ENCODE data around the gene MRPL54.
"Not testable (repeated sequence)": the region's sequence is repeated elsewhere in the genome, so short reads cannot be mapped to it uniquely, and the experiment has no call there.

Gene MRPL54

GRCh38 chr19:3760871-3761361 lies 1.6 kb upstream of the MRPL54 start:
- H3K4me3 ChIP-seq (ENCODE audit: low read depth, low read length) = peak overlapping the region; percentile 86
- peak overlapping the region; percentile 15 for H2AFZ ChIP-seq (ENCODE audit: low read length, unreplicated experiment)
- no peaks in the 10 kb centered on the region for H3K27me3 ChIP-seq (ENCODE audit: insufficient read depth, low read length)
- peaks cover 11% of the 10 kb centered on the region for H3K79me2 ChIP-seq (ENCODE audit: control insufficient read depth, insufficient read depth, low read length, unreplicated experiment)
- H3K36me3 ChIP-seq (ENCODE audit: insufficient read depth, low read length) = no peaks in the 10 kb centered on the region
- 0 out of 2 replicates have a peak overlapping the region, but pooled peaks have one; percentile 2 for H3K27ac ChIP-seq (ENCODE audit: low read depth, low read length)
- H3K4me1 ChIP-seq (ENCODE audit: control insufficient read depth, insufficient read depth, low read length, unreplicated experiment) = peaks cover 2% of the 10 kb centered on the region

GRCh38 chr19:3761382-3762129 lies 926 bp upstream of the MRPL54 start, which contains the start of gene APBA3:
Gene APBA3 (minus strand): TSS chr19:3761692. CDS start chr19:3760264, 1,428 bp downstream.
- Histone ChIP-seq H2AFZ (ENCODE audit: low read length, unreplicated experiment) (peak within 1 kb of the TSS; percentile 69), H3K79me2 (ENCODE audit: control insufficient read depth, insufficient read depth, low read length, unreplicated experiment) (peaks cover 11% of the 10 kb centered on the region), H3K27me3 (ENCODE audit: insufficient read depth, low read length) (no peaks in the 10 kb centered on the region), H3K36me3 (ENCODE audit: insufficient read depth, low read length) (no peaks in the 10 kb centered on the region), H3K27ac (ENCODE audit: low read depth, low read length) (peak within 1 kb of the TSS; percentile 89), H3K4me1 (ENCODE audit: control insufficient read depth, insufficient read depth, low read length, unreplicated experiment) (peaks cover 2% of the 10 kb centered on the region), H3K4me3 (ENCODE audit: low read depth, low read length) (peak within 1 kb of the TSS; percentile 90)

GRCh38 chr19:3762130-3762473 lies 380 bp upstream of the MRPL54 start:
- Histone ChIP-seq H3K27me3 (ENCODE audit: insufficient read depth, low read length) (no peaks in the 10 kb centered on the region), H3K27ac (ENCODE audit: low read depth, low read length) (peak overlapping the region; percentile 89), H3K4me1 (ENCODE audit: control insufficient read depth, insufficient read depth, low read length, unreplicated experiment) (peaks cover 2% of the 10 kb centered on the region), H2AFZ (ENCODE audit: low read length, unreplicated experiment) (peak overlapping the region; percentile 69), H3K36me3 (ENCODE audit: insufficient read depth, low read length) (no peaks in the 10 kb centered on the region), H3K4me3 (ENCODE audit: low read depth, low read length) (peak overlapping the region; percentile 90), H3K79me2 (ENCODE audit: control insufficient read depth, insufficient read depth, low read length, unreplicated experiment) (peaks cover 11% of the 10 kb centered on the region)

- no peak overlapping the region for H2AFZ ChIP-seq (ENCODE audit: low read length, unreplicated experiment)
- no peaks in the 10 kb centered on the region for H3K36me3 ChIP-seq (ENCODE audit: insufficient read depth, low read length)
- no peaks in the 10 kb centered on the region for H3K27me3 ChIP-seq (ENCODE audit: insufficient read depth, low read length)
- H3K4me3 ChIP-seq (ENCODE audit: low read depth, low read length) = no peak overlapping the region
- no peak overlapping the region for H3K27ac ChIP-seq (ENCODE audit: low read depth, low read length)
- H3K79me2 ChIP-seq (ENCODE audit: control insufficient read depth, insufficient read depth, low read length, unreplicated experiment) = peaks cover 7% of the 10 kb centered on the region
- H3K4me1 ChIP-seq (ENCODE audit: control insufficient read depth, insufficient read depth, low read length, unreplicated experiment) = peaks cover 2% of the 10 kb centered on the region
Measured at GRCh38 chr19:3765121-3765520, 2.6 kb downstream of the MRPL54 start.

DNA sequence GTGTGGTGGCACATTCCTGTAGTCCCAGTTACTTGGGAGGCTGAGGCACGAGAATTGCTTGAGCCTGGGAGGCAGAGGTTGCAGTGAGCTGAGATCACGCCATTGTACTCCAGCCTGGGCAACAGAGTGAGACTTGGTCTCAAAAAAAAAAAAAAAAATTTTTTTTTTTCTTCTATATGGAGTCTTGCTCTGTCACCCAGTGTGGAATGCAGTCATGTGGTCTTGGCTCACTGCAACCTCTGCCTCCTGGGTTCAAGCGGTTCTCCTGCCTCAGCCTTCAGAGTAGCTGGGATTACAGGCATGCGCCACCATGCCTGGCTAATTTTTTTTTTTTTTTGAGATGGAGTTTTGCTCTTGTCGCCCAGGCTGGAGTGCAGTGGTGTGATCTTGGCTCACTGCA lies 3.3 kb downstream of the MRPL54 start:
- H3K27ac ChIP-seq (ENCODE audit: low read depth, low read length); H3K79me2 ChIP-seq (ENCODE audit: control insufficient read depth, insufficient read depth, low read length, unreplicated experiment); H2AFZ ChIP-seq (ENCODE audit: low read length, unreplicated experiment); H3K4me1 ChIP-seq (ENCODE audit: control insufficient read depth, insufficient read depth, low read length, unreplicated experiment); H3K27me3 ChIP-seq (ENCODE audit: insufficient read depth, low read length); H3K36me3 ChIP-seq (ENCODE audit: insufficient read depth, low read length); H3K4me3 ChIP-seq (ENCODE audit: low read depth, low read length): not testable (repeated sequence)

GRCh38 chr19:3766520-3766919 lies 4.0 kb downstream of the MRPL54 start:
- H3K27me3 ChIP-seq (ENCODE audit: insufficient read depth, low read length) = no peaks in the 10 kb centered on the region
- no peak overlapping the region for H3K27ac ChIP-seq (ENCODE audit: low read depth, low read length)
- peaks cover 2% of the 10 kb centered on the region for H3K4me1 ChIP-seq (ENCODE audit: control insufficient read depth, insufficient read depth, low read length, unreplicated experiment)
- H3K79me2 ChIP-seq (ENCODE audit: control insufficient read depth, insufficient read depth, low read length, unreplicated experiment) = no peaks in the 10 kb centered on the region
- no peak overlapping the region for H3K4me3 ChIP-seq (ENCODE audit: low read depth, low read length)
- no peak overlapping the region for H2AFZ ChIP-seq (ENCODE audit: low read length, unreplicated experiment)
- no peaks in the 10 kb centered on the region for H3K36me3 ChIP-seq (ENCODE audit: insufficient read depth, low read length)

DNA sequence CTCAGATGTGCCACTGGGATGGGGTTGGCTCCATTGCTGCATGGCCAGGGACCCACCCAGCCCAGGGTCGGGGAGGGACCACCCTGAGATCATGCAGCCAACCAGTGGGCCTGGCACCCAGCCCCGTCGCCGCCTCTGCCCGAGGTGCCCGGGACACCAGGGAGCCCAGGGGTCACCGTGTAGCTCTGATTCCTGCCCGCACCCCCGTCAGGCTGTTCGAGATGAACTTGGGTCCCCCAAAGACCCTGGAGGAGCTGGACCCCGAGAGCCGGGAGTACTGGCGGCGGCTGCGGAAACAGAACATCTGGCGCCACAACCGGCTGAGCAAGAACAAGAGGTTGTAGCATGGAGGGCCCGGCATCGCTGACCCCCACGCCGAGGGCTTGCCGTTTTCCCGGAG lies 4.6 kb downstream of the MRPL54 start:
- Histone ChIP-seq H3K36me3 (ENCODE audit: insufficient read depth, low read length) (no peaks in the 10 kb centered on the region), H3K27me3 (ENCODE audit: insufficient read depth, low read length) (no peaks in the 10 kb centered on the region), H3K27ac (ENCODE audit: low read depth, low read length) (no peak overlapping the region), H3K4me3 (ENCODE audit: low read depth, low read length) (no peak overlapping the region), H2AFZ (ENCODE audit: low read length, unreplicated experiment) (no peak overlapping the region), H3K4me1 (ENCODE audit: control insufficient read depth, insufficient read depth, low read length, unreplicated experiment) (peaks cover 2% of the 10 kb centered on the region), H3K79me2 (ENCODE audit: control insufficient read depth, insufficient read depth, low read length, unreplicated experiment) (no peaks in the 10 kb centered on the region)

DNA sequence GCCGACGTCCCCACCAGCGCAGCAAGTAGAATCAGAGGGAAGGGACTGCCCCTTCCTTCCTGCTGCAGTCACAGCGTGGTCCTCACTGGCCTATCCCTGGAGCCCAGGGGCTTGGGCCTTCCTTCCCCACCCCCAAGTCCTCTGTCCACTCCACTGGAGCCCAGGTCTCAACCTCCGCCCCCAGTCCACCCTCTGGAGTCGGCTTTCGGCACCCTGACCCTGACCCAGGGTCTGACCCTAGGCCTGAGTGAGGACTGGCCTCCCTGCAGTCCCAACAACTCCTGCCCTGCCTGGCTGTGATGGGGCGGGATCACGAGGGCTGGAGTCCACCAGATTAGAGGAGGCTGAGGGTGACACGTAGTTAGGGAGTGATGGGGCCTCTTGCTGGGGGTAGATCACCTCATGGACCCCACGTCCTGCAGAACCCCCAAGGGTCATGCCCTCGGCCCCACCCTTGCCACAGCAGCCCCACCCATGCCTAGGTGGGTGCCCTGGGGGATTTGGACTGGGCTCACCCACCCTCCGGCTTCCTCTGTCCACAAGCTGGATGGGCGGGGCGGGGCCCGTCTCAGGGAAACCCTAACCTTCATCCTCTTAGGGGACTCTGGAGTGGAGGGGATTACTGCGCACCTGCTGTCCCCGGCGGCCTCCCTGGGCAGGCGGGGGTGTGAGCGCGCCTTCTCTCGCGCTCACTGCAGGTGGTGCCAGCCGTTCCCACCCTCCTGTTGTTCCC lies 5.7 kb downstream of the MRPL54 start:
- no peaks in the 10 kb centered on the region for H3K36me3 ChIP-seq (ENCODE audit: insufficient read depth, low read length)
- peaks cover 2% of the 10 kb centered on the region for H3K4me1 ChIP-seq (ENCODE audit: control insufficient read depth, insufficient read depth, low read length, unreplicated experiment)
- no peaks in the 10 kb centered on the region for H3K79me2 ChIP-seq (ENCODE audit: control insufficient read depth, insufficient read depth, low read length, unreplicated experiment)
- H3K4me3 ChIP-seq (ENCODE audit: low read depth, low read length) = no peak overlapping the region
- H2AFZ ChIP-seq (ENCODE audit: low read length, unreplicated experiment) = no peak overlapping the region
- no peak overlapping the region for H3K27ac ChIP-seq (ENCODE audit: low read depth, low read length)
- no peaks in the 10 kb centered on the region for H3K27me3 ChIP-seq (ENCODE audit: insufficient read depth, low read length)

GRCh38 chr19:3768748-3769099 lies 6.2 kb downstream of the MRPL54 start:
- Histone ChIP-seq H3K36me3 (ENCODE audit: insufficient read depth, low read length) (no peaks in the 10 kb centered on the region), H2AFZ (ENCODE audit: low read length, unreplicated experiment) (no peak overlapping the region), H3K79me2 (ENCODE audit: control insufficient read depth, insufficient read depth, low read length, unreplicated experiment) (no peaks in the 10 kb centered on the region), H3K27ac (ENCODE audit: low read depth, low read length) (no peak overlapping the region), H3K4me1 (ENCODE audit: control insufficient read depth, insufficient read depth, low read length, unreplicated experiment) (no peaks in the 10 kb centered on the region), H3K4me3 (ENCODE audit: low read depth, low read length) (no peak overlapping the region), H3K27me3 (ENCODE audit: insufficient read depth, low read length) (no peaks in the 10 kb centered on the region)

- Histone ChIP-seq H3K4me1 (ENCODE audit: control insufficient read depth, insufficient read depth, low read length, unreplicated experiment) (no peaks in the 10 kb centered on the region), H3K36me3 (ENCODE audit: insufficient read depth, low read length) (no peaks in the 10 kb centered on the region), H3K27ac (ENCODE audit: low read depth, low read length) (no peak overlapping the region), H3K27me3 (ENCODE audit: insufficient read depth, low read length) (no peaks in the 10 kb centered on the region), H3K79me2 (ENCODE audit: control insufficient read depth, insufficient read depth, low read length, unreplicated experiment) (no peaks in the 10 kb centered on the region), H3K4me3 (ENCODE audit: low read depth, low read length) (no peak overlapping the region), H2AFZ (ENCODE audit: low read length, unreplicated experiment) (no peak overlapping the region)
Measured at GRCh38 chr19:3769494-3769893, 7.0 kb downstream of the MRPL54 start.
